T follicular helper cell (primary cell): Measurements from ENCODE around the gene ESPN.
"Not testable (repeated sequence)": the region's sequence is repeated elsewhere in the genome, so short reads cannot be mapped to it uniquely, and the experiment has no call there.

Experiments
- DNase-seq: peaks from one replicate; pipeline ENCODE4 v3.0.0-alpha.2; 2020; ENCODE audit warnings: low read depth

The ESPN gene

DNA sequence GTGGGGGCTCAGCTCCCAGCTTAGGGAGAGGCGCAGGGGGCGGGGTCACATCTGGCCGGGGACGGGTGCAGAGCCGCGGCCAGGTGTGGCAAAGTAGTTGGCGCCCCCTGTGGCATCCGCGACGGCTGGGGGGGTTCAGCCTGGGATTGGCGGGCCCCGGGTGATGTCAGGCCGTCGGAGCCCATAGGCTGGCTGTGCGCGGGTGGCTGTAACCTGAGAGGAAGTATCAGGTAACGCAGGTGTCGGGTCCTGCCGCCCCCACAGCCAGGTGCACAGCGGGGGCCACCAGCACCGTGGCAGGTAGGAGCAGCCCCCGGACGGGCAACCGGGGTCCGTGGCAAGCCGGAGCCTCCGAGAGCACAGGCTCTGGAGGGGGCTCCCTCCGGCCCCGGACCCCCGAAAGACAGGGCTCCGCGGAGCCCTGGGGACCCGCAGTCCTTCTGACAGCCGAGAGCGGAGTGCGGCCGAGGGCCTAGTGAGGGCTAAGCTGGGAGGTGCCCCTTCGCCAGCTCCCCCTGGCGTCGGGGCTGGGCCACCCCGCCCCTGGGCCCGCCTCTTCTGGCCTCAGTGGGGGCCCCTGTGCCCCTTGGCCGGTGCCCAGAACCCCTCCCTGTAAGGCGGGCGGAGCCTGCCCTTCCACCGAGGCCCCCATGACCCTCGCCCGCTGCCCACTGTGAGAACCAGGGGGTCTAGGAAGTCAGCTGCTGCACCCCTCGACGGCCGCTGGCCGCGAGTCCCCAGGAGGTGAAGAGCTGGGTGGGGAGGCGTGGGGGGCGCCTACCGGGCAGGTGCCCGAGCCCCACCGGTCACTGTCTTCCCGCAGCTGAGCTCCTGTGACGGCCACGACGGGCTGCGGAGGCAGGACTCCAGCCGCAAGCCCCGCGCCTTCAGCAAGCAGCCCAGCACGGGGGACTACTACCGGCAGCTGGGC, 23.5 kb downstream of the ESPN start:
- DNase-seq: peak; percentile 47

DNA sequence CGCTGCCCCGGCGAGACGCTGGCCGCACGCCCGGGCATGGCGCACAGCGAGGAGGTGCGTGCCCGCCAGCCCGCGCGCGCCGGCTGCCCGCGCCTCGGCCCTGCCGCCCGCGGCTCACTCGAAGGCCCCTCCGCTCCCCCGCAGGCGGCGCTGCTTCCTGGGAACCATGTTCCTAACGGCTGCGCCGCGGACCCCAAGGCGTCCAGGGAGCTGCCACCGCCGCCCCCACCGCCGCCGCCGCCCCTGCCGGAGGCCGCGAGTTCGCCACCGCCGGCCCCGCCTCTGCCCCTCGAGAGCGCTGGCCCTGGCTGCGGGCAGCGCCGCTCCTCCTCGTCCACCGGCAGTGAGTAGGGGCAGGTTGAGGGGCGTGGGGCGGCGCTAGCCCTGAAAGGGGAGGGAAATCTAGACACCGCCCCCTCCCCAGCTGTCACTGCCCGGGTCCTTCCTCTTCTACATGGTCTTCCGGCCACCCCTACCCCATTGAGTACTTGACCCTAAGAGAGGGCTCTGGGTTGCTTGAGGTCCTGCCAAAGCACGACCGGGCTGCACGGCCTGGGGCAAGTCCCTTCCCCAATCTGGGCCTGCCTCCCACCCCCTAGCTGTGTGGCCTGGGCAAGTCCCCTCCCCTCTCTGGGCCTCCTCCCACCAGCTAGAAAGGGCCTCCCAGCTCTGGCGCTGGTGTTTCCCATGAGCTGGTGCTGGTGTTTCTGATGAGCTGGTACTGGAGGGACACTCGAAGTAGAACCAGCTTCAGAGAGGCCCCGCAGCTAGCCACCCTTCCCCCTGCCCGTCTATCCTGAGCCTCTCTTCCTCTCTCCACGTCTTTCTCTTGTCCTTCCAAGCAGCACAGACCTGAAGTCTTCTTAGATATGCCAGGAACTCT, 24.4 kb downstream of the ESPN start:
- DNase-seq: no peak

DNA sequence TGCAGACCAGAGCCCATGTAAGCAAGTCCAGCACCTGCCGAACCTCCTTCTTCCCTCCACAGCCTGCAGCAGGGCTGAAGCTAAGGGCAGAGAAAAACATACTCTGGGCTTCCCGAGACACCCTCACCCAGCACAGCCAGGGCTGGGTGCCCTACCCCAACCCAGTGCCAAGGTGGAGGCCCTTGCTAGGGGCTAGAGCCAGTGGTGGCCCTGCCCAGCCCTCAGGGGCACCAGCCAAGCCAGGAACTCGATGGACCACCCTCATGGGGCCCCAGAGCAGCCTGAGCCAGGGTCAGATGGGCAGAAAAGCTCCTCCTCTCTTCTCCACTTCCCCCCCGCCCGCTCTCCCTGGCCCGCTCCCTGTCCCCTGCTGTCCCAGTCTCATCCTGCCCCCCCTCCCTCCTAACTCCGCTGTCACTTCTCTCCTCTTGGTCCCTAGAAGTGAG, 25.5 kb downstream of the ESPN start:
- no peak for DNase-seq

DNA sequence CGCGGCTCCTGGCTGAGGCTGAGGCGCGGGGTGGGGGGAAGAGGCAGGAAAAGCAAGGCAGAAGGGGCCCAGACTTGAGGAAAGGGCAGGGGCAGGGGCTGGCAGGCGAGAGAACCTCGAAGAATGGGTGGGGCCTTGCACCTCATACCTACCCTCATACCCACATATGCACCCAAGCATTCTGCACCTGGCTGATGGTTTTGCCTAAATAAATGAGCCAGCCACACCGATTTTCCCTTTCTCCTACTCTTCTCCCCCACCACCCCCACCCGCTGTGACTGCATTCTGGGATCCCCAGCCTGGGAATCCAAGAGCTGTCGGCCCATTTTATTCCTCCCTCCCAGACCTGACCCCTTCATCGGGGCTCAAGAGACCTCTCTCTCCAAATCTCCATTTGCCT, 25.9 kb downstream of the ESPN start:
- DNase-seq: not testable (repeated sequence)

DNA sequence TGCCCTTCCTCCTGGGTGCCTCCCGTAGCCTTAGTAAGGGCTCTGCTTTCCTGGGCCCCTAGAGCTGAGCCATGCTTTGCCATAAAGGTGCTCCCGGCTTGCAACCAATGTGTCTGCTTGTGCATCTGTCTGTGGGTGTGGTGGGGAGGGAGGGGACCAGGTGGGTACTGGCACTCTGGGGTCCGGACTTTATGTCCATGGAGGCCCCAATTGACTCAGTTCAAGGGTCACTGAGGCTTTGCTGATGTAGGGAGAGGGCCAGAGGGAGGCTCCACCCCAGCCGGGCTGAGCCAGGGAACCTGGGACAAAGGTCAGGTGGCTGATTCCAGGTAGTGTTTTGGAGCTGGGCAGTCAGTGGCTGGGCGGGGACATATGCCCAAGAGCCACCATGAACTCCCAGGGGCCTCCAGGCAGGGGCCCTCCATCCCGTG, 26.4 kb downstream of the ESPN start:
- no peak for DNase-seq

DNA sequence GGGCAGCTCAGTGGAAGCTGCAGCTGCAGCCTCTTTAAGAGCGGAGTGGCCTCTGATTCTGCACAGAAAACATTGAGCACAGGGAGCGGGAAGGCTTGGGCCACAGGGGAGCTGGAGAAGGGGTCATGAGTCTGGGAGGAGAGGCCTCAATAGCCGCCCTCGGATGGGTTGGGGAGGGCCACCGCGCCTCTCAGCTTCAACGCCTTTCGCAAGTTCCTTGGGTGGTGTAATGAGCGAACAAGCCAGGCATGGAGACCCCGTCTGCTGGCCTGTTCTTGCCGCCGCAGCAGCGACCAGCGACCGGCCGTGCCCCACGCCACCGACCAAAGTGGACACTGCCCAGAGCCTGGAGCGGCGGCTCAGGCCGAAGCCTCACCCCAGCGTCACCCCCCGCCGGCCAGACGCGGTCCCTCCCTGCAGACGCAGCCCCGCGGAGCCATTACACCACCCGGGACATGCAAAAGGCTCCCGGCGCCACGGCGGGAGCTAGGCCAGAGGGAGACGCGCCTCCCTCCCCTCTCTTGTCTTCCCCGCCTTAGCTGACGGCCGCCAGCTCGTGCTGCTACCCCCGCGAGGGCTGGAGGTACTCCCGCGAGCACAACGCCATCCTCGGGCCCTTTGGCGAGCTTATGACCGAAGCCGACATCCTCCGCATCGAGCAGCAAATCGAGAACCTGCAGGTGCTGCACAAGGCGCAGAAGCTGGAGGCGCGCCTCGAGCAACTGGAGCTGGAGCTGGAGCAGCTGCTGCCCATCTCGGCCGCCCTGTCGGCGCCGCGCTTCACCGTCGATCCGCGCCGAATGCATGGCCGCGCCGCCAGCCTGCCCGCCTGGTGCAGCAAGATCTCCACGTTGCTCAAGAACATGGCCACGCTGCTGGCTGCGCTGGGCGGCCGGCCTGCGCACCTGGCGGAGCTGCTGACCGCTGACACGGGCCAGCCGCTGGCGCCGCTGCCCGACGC, 29.6 kb downstream of the ESPN start:
- DNase-seq: not testable (repeated sequence)

DNA sequence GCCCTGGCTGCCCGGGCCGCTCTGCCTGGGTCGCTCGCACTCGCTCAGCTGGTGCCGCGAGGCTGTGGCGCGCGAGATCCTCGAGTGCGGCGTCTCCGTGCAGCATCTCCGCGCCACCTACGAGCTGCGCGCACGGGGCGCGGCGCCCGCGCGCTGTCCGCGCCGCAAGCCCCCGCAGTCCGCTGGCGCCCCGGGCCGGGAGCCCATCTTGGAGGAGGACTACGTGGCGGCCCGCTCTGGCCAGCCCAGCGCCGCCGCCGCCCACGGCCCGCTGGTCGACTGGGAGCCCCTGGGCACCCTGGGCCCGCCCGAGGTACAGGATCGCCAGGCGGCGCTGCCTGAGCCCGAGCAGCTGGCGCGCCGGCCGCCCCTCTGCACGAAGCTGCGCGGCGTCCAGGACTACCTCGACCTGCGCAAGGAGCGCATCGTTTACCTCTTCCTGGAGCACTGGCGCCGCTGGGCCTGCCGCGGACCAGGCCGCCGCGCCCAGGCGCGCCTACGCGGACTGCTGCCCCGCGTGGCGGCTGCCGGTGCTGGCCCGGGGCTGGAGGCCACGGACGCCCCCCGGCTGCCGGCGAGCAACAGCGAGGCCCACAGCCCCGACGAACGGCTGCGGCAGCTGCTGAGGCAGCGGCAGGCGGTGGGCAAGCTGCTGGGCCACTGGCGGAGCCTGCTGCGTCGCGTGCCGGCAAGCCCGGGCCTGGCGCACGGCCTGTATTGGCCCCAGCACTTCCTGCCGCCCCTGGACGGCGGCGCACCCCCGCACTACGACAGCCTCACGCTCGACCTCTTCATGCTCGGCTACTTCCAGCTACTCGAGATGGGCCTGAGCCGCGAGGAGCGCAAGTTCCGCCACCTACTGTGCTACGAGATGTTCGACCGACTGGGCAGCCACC, 30.5 kb downstream of the ESPN start:
- DNase-seq: no peak

DNA sequence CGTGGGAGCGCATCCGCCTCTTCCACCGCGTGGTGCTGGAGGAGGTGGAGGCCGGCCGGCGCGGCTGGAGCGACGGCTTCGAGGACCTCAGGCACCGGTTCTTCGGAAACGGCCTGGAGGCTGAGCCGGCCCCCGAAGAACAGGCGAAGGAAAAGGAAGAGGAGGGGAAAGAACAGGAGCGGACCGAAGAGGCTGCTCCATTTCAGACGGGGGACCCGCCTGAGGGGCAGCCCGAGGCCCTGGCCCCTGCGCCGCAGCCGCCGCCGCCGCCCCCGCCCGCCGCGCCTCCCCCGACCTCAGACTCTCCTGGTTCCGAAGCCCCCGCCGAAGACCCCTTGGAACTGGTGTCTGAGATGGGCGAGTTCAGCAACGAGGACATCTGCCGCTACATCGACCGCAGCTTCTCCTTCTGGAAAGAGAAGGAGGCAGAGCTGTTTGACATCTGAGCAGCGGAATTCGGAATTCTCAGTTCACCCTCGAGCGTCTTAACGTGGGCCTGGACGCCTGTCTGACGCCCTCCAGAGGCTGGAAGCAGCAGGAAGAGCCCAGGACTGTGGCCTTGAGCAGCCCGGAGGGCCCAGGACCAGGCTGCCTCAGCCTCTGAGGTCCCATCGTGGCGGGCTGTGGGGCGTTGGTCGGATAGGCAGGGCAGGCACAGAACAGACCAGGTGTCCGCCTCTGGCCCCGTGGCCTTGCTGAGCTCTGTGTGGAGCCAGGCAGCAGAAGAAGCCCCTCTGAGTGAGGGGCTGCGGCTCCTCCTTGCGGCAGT, 31.4 kb downstream of the ESPN start:
- not testable (repeated sequence) for DNase-seq

DNA sequence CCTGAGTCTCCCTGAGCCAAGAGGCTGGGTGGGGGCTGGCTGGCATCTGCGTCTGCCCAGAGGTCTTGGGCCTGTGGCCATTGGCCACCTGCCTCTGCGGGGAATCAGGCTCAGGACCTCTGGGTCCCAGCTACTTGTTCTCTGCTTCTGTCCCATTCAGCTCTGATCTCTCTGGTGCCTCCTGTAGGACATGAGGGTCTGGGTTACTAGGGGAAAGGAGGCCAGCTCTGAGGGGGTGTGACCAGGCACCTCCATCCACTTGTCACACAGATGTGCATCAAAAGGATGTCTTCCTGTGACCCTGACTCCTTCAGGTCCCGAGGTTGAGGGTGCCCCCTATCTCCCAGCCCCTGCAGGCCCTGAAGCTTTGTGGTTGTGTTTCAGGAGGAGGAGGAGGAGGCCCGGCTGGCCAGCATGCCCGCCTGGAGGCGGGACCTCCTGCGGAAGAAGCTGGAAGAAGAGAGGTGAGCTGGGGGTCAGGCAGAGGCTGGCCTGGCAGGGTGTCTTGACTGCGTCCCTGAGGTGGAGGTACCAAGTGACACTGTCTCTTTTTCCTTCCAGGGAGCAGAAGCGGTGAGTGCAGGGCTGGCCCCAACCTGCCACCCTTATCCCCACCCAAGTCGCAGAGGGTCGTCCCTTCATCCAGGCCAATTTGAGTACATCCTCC, 32.4 kb downstream of the ESPN start:
- no peak for DNase-seq

DNA sequence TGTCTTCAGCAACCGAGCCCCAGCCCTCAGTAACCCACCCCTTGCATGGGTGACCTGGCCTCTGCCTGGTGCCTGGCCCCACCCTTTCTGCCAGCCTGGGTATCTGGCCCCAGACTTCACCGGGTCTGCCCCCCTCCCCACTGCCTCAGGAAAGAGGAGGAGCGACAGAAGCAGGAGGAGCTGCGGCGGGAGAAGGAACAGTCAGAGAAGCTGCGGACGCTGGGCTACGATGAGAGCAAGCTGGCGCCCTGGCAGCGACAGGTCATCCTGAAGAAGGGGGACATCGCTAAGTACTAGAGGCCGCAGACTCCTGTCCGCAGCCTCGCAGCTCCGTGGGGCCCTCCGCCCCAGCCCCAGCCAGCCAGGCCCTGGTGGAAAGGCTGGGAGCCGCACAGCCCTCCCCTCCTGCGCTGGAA, 35.3 kb downstream of the ESPN start:
- DNase-seq: peak; percentile 55

DNA sequence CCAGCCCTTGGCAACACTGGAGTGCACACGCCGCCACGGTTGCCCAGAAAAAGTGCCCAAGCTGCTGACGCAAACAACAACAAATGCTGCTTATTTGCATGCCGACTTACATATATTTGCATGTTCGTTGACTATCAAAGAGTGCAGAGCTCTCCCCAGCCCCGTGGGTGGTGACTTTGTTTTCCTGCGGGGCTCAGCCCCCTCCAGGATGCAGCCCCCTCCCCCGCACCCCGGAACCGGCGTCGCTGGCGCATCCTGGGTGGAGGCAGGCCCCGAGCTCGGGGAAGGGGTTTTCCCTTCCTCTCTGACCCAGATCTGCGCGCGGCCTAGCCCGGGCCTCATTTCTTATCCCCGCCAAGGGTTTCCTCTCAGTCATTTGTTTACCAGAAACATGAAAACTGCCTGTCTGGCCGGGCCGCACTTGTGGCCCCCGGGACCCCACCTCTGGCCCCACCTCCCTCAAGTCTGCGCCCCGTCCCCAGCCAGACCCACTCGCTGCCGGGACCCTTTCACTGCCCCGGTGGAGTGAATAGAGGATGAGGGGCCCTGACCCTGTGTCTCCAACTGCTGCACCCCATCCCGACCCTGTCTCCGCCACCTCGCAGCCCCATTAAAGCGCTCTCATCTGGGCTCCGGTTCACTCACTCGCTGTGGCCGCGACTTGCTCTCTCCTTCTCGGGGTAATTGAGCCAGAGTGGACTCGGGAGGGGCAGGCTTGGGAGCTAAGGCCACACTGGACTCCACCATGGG, 35.9 kb downstream of the ESPN start:
- peak; percentile 96 for DNase-seq

DNA sequence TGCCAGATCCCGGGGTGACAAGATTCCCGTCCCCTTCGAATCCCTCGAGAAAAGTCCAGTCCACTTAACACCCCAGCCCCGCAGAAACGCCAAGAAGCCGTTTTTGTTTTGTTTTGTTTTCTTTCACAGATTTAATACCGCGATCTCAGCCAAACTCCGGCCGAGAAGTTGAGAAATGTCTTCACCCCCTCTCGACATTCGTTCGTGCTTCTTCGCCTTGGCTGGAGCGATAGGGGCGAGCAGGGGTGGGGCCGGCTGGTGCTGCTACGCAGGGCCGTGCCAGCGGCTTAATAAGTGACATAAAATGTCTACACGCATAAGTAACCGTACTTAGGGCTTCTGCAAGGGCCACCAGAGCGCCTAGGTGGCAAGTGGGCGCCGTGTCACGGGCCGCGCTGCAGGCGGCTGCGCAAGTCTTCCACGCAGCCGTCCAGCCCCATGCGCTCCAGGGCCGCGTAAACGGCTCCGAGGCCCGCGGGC, 36.5 kb downstream of the ESPN start:
- no peak for DNase-seq

DNA sequence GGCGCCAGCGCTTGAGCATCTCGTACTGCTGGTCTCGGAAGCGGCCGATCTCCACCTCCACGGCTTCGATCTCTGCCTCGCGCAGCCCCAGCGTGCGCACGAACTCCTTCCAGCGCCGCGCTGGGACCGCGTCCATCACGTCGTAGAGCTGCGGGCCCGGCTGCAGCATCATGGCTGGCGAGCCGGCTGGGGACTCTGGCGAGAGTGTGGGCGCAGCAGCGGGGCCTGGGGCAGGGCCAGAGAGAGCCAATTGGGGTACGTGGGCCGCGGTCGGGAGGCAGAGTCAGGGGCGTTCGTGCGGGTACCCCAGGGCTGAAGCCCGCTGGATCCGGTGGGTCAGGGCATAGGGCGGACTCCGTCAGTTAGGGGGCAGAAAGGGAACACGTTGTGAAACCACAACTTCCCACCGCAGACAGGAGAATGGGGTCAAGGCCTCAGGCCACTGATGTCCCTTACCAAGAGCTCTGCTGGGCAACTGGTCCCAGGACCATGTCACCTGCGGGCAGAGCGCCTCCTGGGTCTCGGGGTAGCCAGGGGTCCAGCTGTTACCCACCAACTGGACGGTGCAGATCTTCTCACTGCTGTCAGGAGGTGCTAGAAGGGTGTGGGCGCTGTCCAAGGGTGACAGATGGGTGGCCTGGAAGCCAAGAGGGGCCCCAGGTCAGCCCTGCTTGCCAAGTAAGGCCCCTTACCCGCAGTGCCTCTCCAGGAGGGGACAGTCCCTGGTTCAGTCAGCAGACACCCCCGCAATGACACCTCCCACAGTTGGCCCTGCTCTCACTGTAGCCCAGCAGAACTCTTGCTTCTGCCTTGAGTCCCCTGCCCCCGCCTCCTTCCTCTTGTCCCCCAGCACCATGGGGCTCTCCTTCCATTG, 37.2 kb downstream of the ESPN start:
- no peak for DNase-seq

DNA sequence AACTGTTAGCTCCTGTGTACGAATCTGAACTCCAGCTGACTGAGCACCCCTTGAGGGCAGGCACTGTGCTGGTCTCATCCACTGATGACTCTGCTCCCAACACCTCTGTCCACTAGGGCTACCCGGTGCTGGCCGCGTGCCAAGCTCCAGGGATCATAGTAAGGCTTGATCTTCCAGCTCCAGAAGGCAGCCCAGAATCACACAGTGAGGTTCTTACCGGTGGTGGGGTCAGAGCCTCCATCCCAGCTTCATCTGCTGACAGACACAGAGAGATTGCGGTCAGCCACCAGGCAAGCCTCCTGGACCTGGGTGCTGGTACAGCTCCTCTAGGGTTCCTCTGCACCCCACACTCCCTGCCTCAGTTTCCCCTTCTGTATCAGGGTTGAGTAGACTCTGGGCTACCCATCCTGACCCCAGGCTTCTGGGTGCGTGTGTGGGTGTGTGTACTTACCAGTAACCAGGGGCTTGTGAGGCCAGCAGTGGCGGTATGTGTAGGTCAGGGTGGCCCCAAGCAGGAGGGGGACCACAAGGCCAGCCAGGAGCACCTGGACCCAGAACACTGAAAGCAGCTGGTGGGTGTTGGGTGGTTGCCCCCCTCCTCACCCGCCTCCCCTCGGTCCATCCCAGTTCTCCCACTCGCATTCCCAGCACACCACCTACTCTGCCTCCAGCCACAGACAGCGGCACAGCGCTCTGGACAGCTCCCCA, 38.0 kb downstream of the ESPN start:
- DNase-seq: no peak

DNA sequence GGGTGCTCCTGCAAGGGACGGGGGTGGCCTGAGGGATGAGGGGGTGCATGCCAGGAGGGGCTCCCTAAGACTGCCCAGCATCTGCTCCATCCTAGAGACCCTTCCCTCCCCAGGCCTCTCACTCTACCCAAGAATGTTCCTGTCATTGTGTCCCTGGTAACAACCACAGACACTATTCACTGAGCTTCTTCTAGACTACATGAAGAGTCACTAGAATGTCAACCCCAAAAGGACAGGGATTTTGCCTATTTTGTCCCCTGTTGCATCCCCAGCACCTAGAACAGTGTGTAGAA, 38.5 kb downstream of the ESPN start:
- no peak for DNase-seq

DNA sequence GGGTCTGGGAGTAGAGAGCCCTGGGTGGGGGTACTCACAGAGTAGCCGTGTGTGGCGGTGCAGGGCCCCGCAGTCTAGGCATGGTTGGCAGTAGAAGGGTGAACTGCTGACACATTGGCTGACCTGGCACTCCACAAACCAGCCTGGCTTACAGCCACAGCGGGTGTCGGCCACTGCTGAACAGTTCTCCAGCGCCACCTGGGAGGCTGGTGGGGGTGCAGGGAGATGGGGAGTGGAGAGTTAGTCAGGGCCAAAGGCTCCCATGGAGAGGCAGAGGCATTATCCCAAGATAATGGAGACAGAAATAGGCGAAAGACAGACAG, 39.9 kb downstream of the ESPN start:
- DNase-seq: no peak

DNA sequence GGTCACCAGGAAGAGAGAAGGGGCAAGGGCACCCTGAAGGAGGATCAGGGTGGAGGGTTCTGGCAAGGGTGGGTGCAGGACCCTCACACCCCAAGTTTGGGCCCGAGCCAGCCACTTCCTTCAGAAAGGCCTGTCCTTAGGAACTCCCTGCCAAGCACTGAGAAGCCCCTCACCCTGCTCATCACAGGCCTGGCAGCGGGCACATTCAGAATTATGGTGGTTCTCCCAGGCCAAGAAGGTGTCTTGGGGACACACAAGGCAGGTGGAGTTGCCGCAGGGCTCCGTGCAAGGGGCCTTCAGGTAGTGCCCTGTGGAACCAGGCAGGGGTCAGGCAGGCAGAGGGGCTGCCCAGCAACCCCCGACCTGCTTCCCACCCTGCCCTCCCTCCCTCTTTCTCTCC, 40.3 kb downstream of the ESPN start:
- DNase-seq: no peak
